ENCODE measurements around the gene HINT3.
A peak's percentile ranks its signal among the peaks of the same experiment; 100 is the strongest.
"Not testable (repeated sequence)": the region's sequence is repeated elsewhere in the genome, so short reads cannot be mapped to it uniquely, and the experiment has no call there.

Gene HINT3

DNA sequence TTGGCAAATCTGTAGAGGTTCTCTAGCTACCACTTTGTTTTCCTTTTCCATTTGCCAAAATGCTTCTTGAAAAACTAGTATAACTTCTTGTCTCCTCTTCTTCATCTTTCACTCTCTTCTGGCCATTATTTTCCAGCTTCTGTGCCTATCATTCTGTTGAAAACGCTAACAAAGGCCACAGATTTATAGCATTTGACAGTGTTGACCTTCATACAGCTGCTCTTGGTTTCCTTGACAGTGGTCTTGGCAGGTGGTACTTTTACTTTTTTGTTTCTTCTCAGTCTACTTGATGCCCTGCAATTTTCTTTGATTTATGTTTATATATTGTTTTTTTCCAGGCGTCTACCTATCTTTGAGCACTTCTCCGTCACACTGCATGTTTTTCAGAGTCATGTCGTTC is 53.5 kb downstream of the HINT3 start:
- no peak for DNase-seq

DNA sequence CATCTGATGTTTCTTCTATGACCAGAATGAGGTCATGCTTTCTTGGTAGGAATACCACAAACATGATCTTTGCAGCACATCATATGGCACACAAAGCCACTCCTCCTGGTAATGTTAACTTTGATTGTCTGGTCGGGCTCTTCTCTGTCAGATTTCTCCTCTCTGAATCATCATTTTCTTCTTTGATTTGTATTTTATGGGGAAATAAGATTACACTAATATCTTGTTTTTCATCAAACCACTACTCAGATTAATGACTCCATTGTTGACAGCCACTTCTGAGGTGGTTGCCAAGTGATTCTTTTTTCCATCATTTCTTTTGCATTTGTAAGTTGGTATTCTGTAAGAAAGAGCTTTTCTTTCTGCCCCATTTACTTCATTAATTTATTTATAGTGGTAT is 59.3 kb downstream of the HINT3 start:
- DNase-seq = no peak

DNA sequence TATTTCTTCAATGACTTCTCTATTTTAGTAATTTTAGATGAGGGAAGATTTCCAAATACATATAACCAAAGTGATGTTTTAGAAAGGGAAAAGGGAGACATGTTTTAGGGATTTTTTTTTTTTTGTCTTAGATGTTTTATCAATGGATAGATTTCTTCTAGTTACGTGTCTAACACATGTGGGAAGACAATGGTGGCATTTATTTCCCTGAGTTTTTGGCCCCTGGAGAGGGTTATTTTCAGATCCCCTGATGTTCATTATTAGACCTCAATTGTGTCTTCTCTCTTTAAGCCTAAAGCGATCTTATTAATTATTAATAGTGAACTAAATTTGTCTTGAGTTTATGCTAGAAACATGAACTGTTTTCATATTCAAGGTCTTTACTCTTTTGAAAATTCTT is 60.0 kb downstream of the HINT3 start:
- DNase-seq = no peak

DNA sequence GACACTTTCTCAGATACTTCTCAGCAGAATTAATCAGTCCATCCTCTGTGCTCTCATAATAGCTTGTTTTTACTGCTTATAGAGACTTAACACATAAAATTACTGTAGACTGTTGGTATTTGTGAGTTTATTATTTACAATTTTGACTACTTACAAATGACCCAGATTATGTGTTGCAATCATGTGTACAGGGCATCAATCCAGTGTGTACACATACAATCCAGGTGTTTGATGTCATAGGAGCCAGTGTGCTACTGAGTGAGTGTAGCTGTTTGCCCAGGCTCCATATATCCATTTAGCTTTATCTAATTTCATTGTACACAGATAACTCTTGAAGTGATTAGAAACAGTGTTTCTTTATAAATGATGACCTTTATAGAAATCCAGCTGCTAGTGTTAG is 61.1 kb downstream of the HINT3 start:
- DNase-seq = no peak

DNA sequence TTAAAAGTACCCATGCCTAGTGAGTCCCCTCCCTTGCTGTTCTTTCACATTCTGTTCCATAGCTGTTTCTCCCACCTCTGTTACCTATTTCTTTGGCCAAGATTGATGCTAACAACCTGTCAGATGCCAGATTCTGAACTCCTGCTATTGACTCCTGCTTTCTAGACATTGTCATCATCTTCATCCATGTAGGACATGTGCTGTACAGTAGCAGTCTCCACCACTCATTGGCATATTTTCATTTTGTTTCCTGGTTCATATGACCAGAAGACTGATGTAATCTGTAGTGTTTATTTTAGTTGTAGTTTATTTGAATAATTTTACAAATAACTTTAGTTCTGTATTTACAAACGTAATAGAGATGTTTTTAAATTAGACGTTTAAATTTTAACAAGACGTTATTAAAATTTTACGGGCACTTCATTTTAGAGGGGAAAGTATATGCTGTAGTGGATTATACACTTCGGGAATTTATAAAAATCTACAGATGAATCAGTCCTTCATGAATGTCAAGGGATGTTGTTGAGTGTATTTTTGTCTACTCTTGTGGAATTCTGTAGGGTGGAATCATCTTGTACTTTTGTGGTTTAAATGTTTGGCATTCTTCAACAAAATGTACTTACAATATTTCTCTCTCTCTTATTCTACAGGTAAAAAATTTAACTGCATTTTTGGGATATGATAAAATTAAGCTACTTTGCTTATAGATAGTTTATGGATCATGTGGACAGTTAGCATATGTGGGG is 63.9 kb downstream of the HINT3 start:
- DNase-seq = no peak

DNA sequence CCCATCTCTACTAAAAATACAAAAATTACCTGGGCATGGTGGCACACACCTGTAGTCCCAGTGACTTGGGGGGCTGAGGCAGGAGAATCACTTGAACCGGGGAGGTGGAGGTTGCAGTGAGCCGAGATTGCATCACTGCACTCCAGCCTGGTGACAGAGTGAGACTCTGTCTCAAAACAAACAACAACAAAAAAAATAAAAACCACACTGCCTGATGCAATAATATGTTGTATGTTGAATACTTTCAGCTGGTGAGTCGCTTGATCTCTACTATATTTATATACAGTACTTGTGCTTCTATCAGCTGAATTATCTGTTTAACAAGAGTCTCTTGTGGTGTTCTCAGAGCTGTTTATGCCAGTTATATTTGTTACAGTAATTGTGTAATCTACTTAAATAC is 66.9 kb downstream of the HINT3 start:
- DNase-seq = not testable (repeated sequence)

DNA sequence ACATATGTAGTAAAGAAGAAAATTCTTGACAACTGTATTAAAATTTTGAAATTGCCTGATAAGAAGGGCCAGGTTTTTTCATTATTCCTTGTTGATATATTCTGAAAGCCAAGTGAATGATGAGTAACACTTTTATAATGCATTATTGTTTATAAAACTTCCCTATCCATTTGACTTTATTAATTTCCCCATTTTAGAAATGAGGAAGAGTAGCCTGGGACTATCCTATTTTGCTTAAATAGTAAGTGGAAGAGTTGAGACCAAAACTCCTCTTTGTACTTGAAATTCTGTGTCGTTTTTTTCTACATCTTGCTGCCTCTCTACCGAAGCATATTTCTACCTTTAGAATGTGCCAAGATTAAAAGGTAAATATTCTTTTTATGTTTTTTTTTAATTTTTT is 69.4 kb downstream of the HINT3 start:
- DNase-seq = peak; percentile 13

DNA sequence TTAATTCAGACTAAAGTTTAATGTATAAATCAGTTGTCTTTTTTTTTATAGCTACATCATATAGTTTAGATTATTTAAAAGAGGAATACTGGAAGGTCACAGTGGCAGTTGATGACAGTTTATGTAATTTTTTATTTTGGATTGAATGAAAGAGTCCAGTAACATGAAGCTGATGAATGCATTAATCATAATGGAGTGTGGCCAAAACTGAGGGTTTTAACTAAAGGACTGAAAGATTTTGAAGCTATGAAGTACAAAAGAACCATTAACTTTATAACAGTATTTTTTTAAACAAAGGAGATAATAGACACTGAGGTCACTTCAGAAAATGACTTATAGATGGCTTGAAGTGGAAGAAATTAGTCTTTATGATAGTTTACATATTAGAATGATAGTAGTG is 71.0 kb downstream of the HINT3 start:
- no peak for DNase-seq

Data from suppressor macrophage treated with lipopolysaccharide for 4 hours (primary cell).